ENCODE results near the gene LAMA3. TPM values are rescaled to one million over a fixed set of nuclear protein-coding genes. Genes with fewer than 3 reads are reported as not detected.

LAMA3 gene
- polyA plus RNA-seq, 1 of the 3 experiments (the other 2 are of a cell fraction): 3.5 TPM

DNA sequence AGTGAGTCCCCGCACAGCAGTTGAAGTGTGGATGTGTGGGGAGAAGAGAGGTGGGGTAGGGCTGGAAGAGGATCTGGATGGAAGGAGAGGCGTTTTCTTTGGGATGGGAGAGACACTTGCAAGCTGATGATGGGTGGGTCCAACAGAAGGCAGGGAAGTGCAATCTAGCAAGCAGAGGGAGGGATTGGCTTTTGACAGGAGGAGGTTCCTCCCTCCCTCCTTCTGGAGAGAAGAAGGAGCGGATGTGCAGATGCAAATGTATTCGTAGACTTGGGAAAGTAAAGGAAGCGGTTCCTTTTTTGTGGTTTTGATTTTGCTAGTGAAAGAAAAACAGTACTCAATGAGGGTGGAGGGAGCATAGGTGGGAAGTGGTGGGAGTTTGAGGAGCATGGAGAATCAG, 48.9 kb downstream of the LAMA3 start:
- TF ChIP-seq SMC3 (IDR thresholded peaks at IDR 0.05; ENCODE audit: low read depth, low read length) (no peak), USF1 (IDR thresholded peaks at IDR 0.05; ENCODE audit: borderline replicate concordance, low read depth) (no peak), FOXJ3 (CRISPR knock-in tag; IDR thresholded peaks at IDR 0.05) (no peak), FOSL2 (IDR thresholded peaks at IDR 0.05; ENCODE audit: borderline replicate concordance, low read depth) (no peak), RFX5 (IDR thresholded peaks at IDR 0.05; ENCODE audit: low read length) (no peak), ELF1 (IDR thresholded peaks at IDR 0.05) (no peak), CHD2 (IDR thresholded peaks at IDR 0.05; ENCODE audit: low read length, partially characterized antibody) (no peak), POLR2AphosphoS5 (IDR thresholded peaks at IDR 0.05; ENCODE audit: low read depth, low read length) (no peak), JUND (IDR thresholded peaks at IDR 0.05) (no peak)
- TF ChIP-seq, protein P1, sequence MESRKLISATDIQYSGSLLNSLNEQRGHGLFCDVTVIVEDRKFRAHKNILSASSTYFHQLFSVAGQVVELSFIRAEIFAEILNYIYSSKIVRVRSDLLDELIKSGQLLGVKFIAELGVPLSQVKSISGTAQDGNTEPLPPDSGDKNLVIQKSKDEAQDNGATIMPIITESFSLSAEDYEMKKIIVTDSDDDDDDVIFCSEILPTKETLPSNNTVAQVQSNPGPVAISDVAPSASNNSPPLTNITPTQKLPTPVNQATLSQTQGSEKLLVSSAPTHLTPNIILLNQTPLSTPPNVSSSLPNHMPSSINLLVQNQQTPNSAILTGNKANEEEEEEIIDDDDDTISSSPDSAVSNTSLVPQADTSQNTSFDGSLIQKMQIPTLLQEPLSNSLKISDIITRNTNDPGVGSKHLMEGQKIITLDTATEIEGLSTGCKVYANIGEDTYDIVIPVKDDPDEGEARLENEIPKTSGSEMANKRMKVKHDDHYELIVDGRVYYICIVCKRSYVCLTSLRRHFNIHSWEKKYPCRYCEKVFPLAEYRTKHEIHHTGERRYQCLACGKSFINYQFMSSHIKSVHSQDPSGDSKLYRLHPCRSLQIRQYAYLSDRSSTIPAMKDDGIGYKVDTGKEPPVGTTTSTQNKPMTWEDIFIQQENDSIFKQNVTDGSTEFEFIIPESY (IDR thresholded peaks at IDR 0.05; ENCODE audit: borderline replicate concordance, low read depth): no peak
- TF ChIP-seq, protein P2, sequence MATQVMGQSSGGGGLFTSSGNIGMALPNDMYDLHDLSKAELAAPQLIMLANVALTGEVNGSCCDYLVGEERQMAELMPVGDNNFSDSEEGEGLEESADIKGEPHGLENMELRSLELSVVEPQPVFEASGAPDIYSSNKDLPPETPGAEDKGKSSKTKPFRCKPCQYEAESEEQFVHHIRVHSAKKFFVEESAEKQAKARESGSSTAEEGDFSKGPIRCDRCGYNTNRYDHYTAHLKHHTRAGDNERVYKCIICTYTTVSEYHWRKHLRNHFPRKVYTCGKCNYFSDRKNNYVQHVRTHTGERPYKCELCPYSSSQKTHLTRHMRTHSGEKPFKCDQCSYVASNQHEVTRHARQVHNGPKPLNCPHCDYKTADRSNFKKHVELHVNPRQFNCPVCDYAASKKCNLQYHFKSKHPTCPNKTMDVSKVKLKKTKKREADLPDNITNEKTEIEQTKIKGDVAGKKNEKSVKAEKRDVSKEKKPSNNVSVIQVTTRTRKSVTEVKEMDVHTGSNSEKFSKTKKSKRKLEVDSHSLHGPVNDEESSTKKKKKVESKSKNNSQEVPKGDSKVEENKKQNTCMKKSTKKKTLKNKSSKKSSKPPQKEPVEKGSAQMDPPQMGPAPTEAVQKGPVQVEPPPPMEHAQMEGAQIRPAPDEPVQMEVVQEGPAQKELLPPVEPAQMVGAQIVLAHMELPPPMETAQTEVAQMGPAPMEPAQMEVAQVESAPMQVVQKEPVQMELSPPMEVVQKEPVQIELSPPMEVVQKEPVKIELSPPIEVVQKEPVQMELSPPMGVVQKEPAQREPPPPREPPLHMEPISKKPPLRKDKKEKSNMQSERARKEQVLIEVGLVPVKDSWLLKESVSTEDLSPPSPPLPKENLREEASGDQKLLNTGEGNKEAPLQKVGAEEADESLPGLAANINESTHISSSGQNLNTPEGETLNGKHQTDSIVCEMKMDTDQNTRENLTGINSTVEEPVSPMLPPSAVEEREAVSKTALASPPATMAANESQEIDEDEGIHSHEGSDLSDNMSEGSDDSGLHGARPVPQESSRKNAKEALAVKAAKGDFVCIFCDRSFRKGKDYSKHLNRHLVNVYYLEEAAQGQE (IDR thresholded peaks at IDR 0.05; ENCODE audit: low read depth, low read length): no peak
- TF ChIP-seq, protein P3, sequence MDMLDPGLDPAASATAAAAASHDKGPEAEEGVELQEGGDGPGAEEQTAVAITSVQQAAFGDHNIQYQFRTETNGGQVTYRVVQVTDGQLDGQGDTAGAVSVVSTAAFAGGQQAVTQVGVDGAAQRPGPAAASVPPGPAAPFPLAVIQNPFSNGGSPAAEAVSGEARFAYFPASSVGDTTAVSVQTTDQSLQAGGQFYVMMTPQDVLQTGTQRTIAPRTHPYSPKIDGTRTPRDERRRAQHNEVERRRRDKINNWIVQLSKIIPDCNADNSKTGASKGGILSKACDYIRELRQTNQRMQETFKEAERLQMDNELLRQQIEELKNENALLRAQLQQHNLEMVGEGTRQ (IDR thresholded peaks at IDR 0.05; ENCODE audit: borderline replicate concordance, low read depth, low read length): no peak
- Histone ChIP-seq H2AFZ (ENCODE audit: low read depth) (no peak overlapping the region), H3K9ac (no peak overlapping the region), H3K27ac (ENCODE audit: low read depth in 2 of 2, low read length in 1 of 2) (no peak overlapping the region), H3K79me2 (ENCODE audit: insufficient read depth) (no peaks in the 10 kb centered on the region), H3K27me3 (ENCODE audit: insufficient read depth) (no peaks in the 10 kb centered on the region), H3K4me1 (ENCODE audit: control insufficient read depth in 1 of 2, insufficient read depth in 2 of 2, low read depth in 1 of 2, low read length in 1 of 2) (peaks cover 0 to 3% of the 10 kb centered on the region in 2 experiments; a peak in 3 of 4 replicates), H3F3A (replicated peaks; ENCODE audit: insufficient read depth) (no peaks in the 10 kb centered on the region), H3K9me2 (no peaks in the 10 kb centered on the region), H3K4me3 (ENCODE audit: low read depth in 2 of 2, low read length in 1 of 2) (no peak overlapping the region), H3K9me3 (no peaks in the 10 kb centered on the region), H3K4me2 (no peak overlapping the region), H4K20me1 (ENCODE audit: insufficient read depth) (no peaks in the 10 kb centered on the region), H3K36me3 (replicated peaks in 1 of 2; ENCODE audit: control insufficient read depth in 1 of 2, insufficient read depth in 2 of 2, low read length in 1 of 2) (no peaks in the 10 kb centered on the region)
- POLR2A ChIA-PET: no interaction called here
- 94% methylated on average over 5 of the region's 5 CpGs for WGBS (ENCODE audit: low lambda C conversion rate)
- DNase-seq: no peak
- CTCF ChIA-PET: no interaction called here

All from SK-N-SH (cell line).